Liver (tissue), 9 donors: ENCODE results near the gene FAM227B. TPM values are rescaled to one million over a fixed set of nuclear protein-coding genes. Genes with fewer than 3 reads are reported as not detected.

Source experiments
- DNase-seq: peaks from one replicate; pipeline ENCODE4 v3.0.0-alpha.2; 2017; ENCODE audit warnings: low spot score
- H3K27ac ChIP-seq, 2 donors: one replicate each; pipeline ENCODE4 v1.7.0; 2013; ENCODE audit warnings: inconsistent platforms in 2 of 2, low read length in 2 of 2, control low read depth in 1 of 2, low read depth in 1 of 2, mild to moderate bottlenecking in 1 of 2
- H3K27me3 ChIP-seq, 4 donors: one replicate each; pipeline versions ENCODE4 v1.6.1 to v1.7.0; 2013; ENCODE audit warnings: low read length in 3 of 4, inconsistent platforms in 1 of 4, mild to moderate bottlenecking in 1 of 4, moderate library complexity in 1 of 4; ENCODE audit not compliant: control insufficient read depth in 4 of 4, insufficient read depth in 4 of 4
- H3K36me3 ChIP-seq, 4 donors: one replicate each; pipeline versions ENCODE4 v1.6.1 to v1.7.0; 2013; ENCODE audit warnings: low read length in 3 of 4, mild to moderate bottlenecking in 3 of 4, low read depth in 1 of 4, moderate library complexity in 1 of 4; ENCODE audit not compliant: control insufficient read depth in 4 of 4, insufficient read depth in 3 of 4
- H3K4me1 ChIP-seq, 4 donors: one replicate each; pipeline versions ENCODE4 v1.6.1 to v1.7.0; 2013; ENCODE audit warnings: low read length in 3 of 4, mild to moderate bottlenecking in 3 of 4, moderate library complexity in 1 of 4; ENCODE audit not compliant: control insufficient read depth in 4 of 4, insufficient read depth in 4 of 4
- H3K4me3 ChIP-seq, 3 donors: one replicate each; pipeline versions ENCODE4 v1.6.1 to v1.7.0; 2013; ENCODE audit warnings: low read length in 3 of 3, control low read depth in 1 of 3, low read depth in 1 of 3, mild to moderate bottlenecking in 1 of 3
- H3K9ac ChIP-seq, 2 donors: one replicate each; pipeline ENCODE4 v1.7.0; 2013; ENCODE audit warnings: low read length in 2 of 2, mild to moderate bottlenecking in 2 of 2, moderate library complexity in 2 of 2, control low read depth in 1 of 2, low read depth in 1 of 2
- H3K9me3 ChIP-seq, 4 donors: one replicate each; pipeline versions ENCODE4 v1.6.1 to v1.7.0; 2013; ENCODE audit warnings: low read length in 3 of 4; ENCODE audit not compliant: control insufficient read depth in 4 of 4
- EGR1 ChIP-seq, 2 donors: IDR thresholded peaks; 2 replicates each; pipeline ENCODE4 v1.6.1; 2016 to 2018; ENCODE audit warnings: antibody characterized with exemption in 2 of 2, low read depth in 2 of 2
- FOXA1 ChIP-seq: IDR thresholded peaks from 2 replicates; pipeline ENCODE4 v1.6.1; 2016; ENCODE audit warnings: antibody characterized with exemption
- FOXA2 ChIP-seq: IDR thresholded peaks from 2 replicates; pipeline ENCODE4 v1.6.1; 2016; ENCODE audit warnings: antibody characterized with exemption
- GABPA ChIP-seq, 2 donors: IDR thresholded peaks in 1 of 2; conservative IDR thresholded peaks in 1 of 2; 2 replicates each; pipeline ENCODE4 v1.6.1; 2016; ENCODE audit warnings: antibody characterized with exemption in 2 of 2, mild to moderate bottlenecking in 1 of 2, moderate library complexity in 1 of 2
- HNF4A ChIP-seq, 2 donors: conservative IDR thresholded peaks; 2 replicates each; pipeline ENCODE4 v1.6.1; 2016; ENCODE audit warnings: antibody characterized with exemption in 2 of 2, mild to moderate bottlenecking in 2 of 2
- HNF4G ChIP-seq: IDR thresholded peaks from 2 replicates; pipeline ENCODE4 v1.6.1; 2016; ENCODE audit warnings: antibody characterized with exemption
- JUND ChIP-seq, 2 donors: IDR thresholded peaks; 2 replicates each; pipeline ENCODE4 v1.6.1; 2016; ENCODE audit warnings: antibody characterized with exemption in 2 of 2
- NR2F2 ChIP-seq: IDR thresholded peaks from 2 replicates; pipeline ENCODE4 v1.6.1; 2016; ENCODE audit warnings: antibody characterized with exemption
- RAD21 ChIP-seq, 2 donors: IDR thresholded peaks; 2 replicates each; pipeline ENCODE4 v1.6.1; 2016; ENCODE audit warnings: antibody characterized with exemption in 2 of 2, mild to moderate bottlenecking in 2 of 2
- RXRA ChIP-seq, 2 donors: IDR thresholded peaks; 2 replicates each; pipeline ENCODE4 v1.6.1; 2017 to 2018; ENCODE audit warnings: antibody characterized with exemption in 2 of 2, mild to moderate bottlenecking in 1 of 2
- SP1 ChIP-seq: IDR thresholded peaks from 2 replicates; pipeline ENCODE4 v1.6.1; 2018; ENCODE audit warnings: antibody characterized with exemption, mild to moderate bottlenecking
- TAF1 ChIP-seq: conservative IDR thresholded peaks from 2 replicates; pipeline ENCODE4 v1.6.1; 2016; ENCODE audit warnings: antibody characterized with exemption, mild to moderate bottlenecking
- YY1 ChIP-seq: IDR thresholded peaks from 2 replicates; pipeline ENCODE4 v1.6.1; 2016; ENCODE audit warnings: antibody characterized with exemption, mild to moderate bottlenecking
- WGBS: extraction: QIAGEN DNeasy Blood & Tissue Kit; methylation state at CpG from one replicate; pipeline ENCODE4 v1.1.7; 2013; 5-methylcytosine and 5-hydroxymethylcytosine counted together
- polyA plus RNA-seq, 2 donors: library from polyadenylated mRNA; stranded (reverse) in 1 of 2; unstranded in 1 of 2; fragments of 200-250 nt in 1 of 2; fragments of >200 nt in 1 of 2; fragmentation: Nextera tagmentation in 1 of 2; extraction: Ambion mirVana in 1 of 2; gene quantifications; one replicate each; pipeline versions ENCODE4 v1.2.1 to v1.2.3, GENCODE V29; 2013 to 2015
- total RNA-seq, 2 donors: library from RNA; depleted of rRNA; stranded (reverse); fragments of >200 nt; gene quantifications; one replicate each; pipeline ENCODE4 v1.2.3, GENCODE V29; 2014
- TF ChIP-seq, protein P1 (sequence below): IDR thresholded peaks from 2 replicates; pipeline ENCODE4 v1.6.1; 2016; ENCODE audit warnings: antibody characterized with exemption, mild to moderate bottlenecking
- TF ChIP-seq, protein P2 (sequence below): IDR thresholded peaks from 2 replicates; pipeline ENCODE4 v1.6.1; 2016; ENCODE audit warnings: antibody characterized with exemption
- TF ChIP-seq, protein P3 (sequence below): fragments of 150-350 bp; IDR thresholded peaks from 2 replicates; pipeline ENCODE4 v1.5.1; 2017; ENCODE audit warnings: improper control_type of control experiment, low read depth, low read length; ENCODE audit not compliant: missing input control
- TF ChIP-seq, protein P4 (sequence below): IDR thresholded peaks from 2 replicates; pipeline ENCODE4 v1.6.1; 2016; ENCODE audit warnings: antibody characterized with exemption
- TF ChIP-seq, protein P5 (sequence below): IDR thresholded peaks from 2 replicates; pipeline ENCODE4 v1.6.1; 2016; ENCODE audit warnings: antibody characterized with exemption
- donor health status: healthy.
- donor health status: healthy.
- donor health status: healthy.
- donor health status: healthy.
- donor health status: healthy.

FAM227B gene
- total and polyA plus RNA-seq, 4 donors: 1.3 to 5.1 (median 3.8) TPM

DNA sequence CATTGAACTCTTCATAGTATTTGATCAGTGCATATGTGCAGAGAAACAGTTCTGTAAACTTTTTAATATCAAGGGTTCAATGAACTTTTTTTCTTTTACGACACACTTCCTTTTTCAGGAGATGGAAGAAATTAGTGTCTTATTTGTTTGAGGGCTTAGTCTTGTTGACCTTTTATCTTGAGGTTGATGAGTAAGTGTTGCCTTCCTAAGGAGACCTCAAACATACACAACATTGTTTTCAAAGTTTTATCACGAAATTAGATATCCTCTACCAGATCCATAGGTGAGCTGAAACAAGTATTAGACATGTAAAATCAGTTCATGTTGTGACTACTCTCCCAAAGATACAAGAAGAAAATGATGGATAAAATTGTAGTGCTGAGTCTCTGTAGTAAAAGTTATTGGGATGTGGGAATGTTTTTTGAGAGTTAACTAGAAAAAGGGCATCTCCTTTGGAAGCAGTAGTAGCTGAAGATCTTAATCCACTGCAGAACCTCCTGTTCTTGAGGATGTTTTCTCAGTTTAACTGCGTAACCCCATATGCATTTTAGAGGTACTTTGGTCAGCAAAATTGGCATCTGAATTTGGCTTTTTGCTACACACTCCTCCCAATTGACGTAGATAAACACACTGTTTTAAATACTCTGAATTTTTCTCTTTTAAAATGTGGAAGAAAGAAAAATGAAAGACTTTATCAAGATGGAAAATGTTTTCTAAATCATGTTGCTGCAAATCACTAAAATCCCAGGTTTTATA is 333.8 kb downstream of the FAM227B start (continued):
- TF ChIP-seq, protein P1, sequence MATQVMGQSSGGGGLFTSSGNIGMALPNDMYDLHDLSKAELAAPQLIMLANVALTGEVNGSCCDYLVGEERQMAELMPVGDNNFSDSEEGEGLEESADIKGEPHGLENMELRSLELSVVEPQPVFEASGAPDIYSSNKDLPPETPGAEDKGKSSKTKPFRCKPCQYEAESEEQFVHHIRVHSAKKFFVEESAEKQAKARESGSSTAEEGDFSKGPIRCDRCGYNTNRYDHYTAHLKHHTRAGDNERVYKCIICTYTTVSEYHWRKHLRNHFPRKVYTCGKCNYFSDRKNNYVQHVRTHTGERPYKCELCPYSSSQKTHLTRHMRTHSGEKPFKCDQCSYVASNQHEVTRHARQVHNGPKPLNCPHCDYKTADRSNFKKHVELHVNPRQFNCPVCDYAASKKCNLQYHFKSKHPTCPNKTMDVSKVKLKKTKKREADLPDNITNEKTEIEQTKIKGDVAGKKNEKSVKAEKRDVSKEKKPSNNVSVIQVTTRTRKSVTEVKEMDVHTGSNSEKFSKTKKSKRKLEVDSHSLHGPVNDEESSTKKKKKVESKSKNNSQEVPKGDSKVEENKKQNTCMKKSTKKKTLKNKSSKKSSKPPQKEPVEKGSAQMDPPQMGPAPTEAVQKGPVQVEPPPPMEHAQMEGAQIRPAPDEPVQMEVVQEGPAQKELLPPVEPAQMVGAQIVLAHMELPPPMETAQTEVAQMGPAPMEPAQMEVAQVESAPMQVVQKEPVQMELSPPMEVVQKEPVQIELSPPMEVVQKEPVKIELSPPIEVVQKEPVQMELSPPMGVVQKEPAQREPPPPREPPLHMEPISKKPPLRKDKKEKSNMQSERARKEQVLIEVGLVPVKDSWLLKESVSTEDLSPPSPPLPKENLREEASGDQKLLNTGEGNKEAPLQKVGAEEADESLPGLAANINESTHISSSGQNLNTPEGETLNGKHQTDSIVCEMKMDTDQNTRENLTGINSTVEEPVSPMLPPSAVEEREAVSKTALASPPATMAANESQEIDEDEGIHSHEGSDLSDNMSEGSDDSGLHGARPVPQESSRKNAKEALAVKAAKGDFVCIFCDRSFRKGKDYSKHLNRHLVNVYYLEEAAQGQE: no peak
- TF ChIP-seq, protein P2, sequence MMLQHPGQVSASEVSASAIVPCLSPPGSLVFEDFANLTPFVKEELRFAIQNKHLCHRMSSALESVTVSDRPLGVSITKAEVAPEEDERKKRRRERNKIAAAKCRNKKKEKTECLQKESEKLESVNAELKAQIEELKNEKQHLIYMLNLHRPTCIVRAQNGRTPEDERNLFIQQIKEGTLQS: no peak
- TF ChIP-seq NR2F2 (no peak), HNF4G (no peak)

DNA sequence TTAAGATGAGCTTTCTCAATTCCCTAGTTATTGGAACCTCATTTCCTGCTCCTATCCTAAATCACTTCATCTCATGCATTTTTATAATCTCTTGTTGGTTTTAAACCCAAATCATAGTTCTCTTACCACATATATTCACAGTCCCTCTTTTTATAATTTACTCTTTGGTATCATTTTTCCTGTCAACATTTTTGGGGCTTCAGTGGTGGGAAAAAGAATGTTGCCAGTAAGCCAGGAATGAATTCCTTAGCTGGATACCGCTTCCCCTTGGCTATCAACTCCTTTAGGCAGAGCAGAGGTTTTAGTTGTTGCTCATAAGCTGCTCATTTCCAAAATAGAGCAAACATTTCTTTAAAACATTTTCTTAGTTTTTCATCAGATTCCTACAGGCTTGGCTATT is 338.3 kb downstream of the FAM227B start:
- no peak for DNase-seq
- Histone ChIP-seq H3K36me3 (peaks cover 1 to 22% (median 20%) of the 10 kb centered on the region in 4 donors), H3K4me3 (no peak overlapping the region), H3K9ac (no peak overlapping the region), H3K4me1 (no peaks in the 10 kb centered on the region), H3K27ac (no peak overlapping the region), H3K27me3 (no peaks in the 10 kb centered on the region), H3K9me3 (no peaks in the 10 kb centered on the region)
- WGBS: 100% methylated on average over 1 of the region's 1 CpG
- no peak for TF ChIP-seq JUND (IDR thresholded peaks at IDR 0.05)
- TF ChIP-seq RXRA (IDR thresholded peaks at IDR 0.05): no peak
- no peak for TF ChIP-seq HNF4G
- TF ChIP-seq, protein P2: no peak
- TF ChIP-seq, protein P3, sequence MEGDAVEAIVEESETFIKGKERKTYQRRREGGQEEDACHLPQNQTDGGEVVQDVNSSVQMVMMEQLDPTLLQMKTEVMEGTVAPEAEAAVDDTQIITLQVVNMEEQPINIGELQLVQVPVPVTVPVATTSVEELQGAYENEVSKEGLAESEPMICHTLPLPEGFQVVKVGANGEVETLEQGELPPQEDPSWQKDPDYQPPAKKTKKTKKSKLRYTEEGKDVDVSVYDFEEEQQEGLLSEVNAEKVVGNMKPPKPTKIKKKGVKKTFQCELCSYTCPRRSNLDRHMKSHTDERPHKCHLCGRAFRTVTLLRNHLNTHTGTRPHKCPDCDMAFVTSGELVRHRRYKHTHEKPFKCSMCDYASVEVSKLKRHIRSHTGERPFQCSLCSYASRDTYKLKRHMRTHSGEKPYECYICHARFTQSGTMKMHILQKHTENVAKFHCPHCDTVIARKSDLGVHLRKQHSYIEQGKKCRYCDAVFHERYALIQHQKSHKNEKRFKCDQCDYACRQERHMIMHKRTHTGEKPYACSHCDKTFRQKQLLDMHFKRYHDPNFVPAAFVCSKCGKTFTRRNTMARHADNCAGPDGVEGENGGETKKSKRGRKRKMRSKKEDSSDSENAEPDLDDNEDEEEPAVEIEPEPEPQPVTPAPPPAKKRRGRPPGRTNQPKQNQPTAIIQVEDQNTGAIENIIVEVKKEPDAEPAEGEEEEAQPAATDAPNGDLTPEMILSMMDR: no peak
- TF ChIP-seq YY1: no peak
- TF ChIP-seq GABPA (IDR thresholded peaks at IDR 0.05 in 1 of 2, conservative IDR thresholded peaks at IDR 0.05 in 1 of 2): no peak
- TF ChIP-seq, protein P4, sequence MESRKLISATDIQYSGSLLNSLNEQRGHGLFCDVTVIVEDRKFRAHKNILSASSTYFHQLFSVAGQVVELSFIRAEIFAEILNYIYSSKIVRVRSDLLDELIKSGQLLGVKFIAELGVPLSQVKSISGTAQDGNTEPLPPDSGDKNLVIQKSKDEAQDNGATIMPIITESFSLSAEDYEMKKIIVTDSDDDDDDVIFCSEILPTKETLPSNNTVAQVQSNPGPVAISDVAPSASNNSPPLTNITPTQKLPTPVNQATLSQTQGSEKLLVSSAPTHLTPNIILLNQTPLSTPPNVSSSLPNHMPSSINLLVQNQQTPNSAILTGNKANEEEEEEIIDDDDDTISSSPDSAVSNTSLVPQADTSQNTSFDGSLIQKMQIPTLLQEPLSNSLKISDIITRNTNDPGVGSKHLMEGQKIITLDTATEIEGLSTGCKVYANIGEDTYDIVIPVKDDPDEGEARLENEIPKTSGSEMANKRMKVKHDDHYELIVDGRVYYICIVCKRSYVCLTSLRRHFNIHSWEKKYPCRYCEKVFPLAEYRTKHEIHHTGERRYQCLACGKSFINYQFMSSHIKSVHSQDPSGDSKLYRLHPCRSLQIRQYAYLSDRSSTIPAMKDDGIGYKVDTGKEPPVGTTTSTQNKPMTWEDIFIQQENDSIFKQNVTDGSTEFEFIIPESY: no peak
- no peak for TF ChIP-seq SP1
- no peak for TF ChIP-seq FOXA2
- no peak for TF ChIP-seq TAF1
- no peak for TF ChIP-seq HNF4A (conservative IDR thresholded peaks at IDR 0.05)
- no peak for TF ChIP-seq RAD21 (IDR thresholded peaks at IDR 0.05)
- TF ChIP-seq EGR1 (IDR thresholded peaks at IDR 0.05; ENCODE audit: low read depth in 2 of 2): no peak
- no peak for TF ChIP-seq FOXA1
- no peak for TF ChIP-seq NR2F2
- TF ChIP-seq, protein P1: no peak
- TF ChIP-seq, protein P5, sequence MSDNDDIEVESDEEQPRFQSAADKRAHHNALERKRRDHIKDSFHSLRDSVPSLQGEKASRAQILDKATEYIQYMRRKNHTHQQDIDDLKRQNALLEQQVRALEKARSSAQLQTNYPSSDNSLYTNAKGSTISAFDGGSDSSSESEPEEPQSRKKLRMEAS: no peak
